GM06990 (cell line): ENCODE results near the gene MANBA.
"Not testable (repeated sequence)": the region's sequence is repeated elsewhere in the genome, so short reads cannot be mapped to it uniquely, and the experiment has no call there.

ENCODE experiments used
- DNase-seq: peaks from one replicate; pipeline ENCODE4 v3.0.0-alpha.2; 2011; ENCODE audit not compliant: insufficient read length; ENCODE audit errors: extremely low read depth
- H3K27me3 ChIP-seq: replicated peaks from 2 replicates; pipeline ENCODE4 v1.6.0; 2011; ENCODE audit warnings: low read length; ENCODE audit not compliant: control insufficient read depth, insufficient read depth
- H3K36me3 ChIP-seq: 2 replicates; pipeline ENCODE4 v1.5.1; 2011; ENCODE audit warnings: low read length; ENCODE audit not compliant: control insufficient read depth, insufficient read depth
- H3K4me3 ChIP-seq: replicated peaks from 2 replicates; pipeline ENCODE4 v1.5.1; 2011; ENCODE audit warnings: low read depth, mild to moderate bottlenecking, control low read depth, low read length
- CTCF ChIP-seq: IDR thresholded peaks from 2 replicates; pipeline ENCODE4 v1.5.1; 2011; ENCODE audit warnings: low read length, control low read depth, mild to moderate bottlenecking, inconsistent platforms; ENCODE audit not compliant: insufficient read depth, poor library complexity, severe bottlenecking

Gene MANBA

GRCh38 chr4:102734591-102735385, 26.0 kb downstream of the MANBA start:
- DNase-seq: peak; percentile 32
- Histone ChIP-seq H3K36me3 (no peaks in the 10 kb centered on the region), H3K4me3 (no peak overlapping the region), H3K27me3 (no peaks in the 10 kb centered on the region)
- no peak for TF ChIP-seq CTCF

- no peaks in the 10 kb centered on the region for H3K36me3 ChIP-seq
- TF ChIP-seq CTCF: no peak
Measured at GRCh38 chr4:102734116-102734515, 26.7 kb downstream of the MANBA start.

GRCh38 chr4:102733084-102733483, 27.7 kb downstream of the MANBA start:
- Histone ChIP-seq H3K36me3 (no peaks in the 10 kb centered on the region), H3K27me3 (no peaks in the 10 kb centered on the region), H3K4me3 (no peak overlapping the region)
- no peak for DNase-seq
- TF ChIP-seq CTCF: no peak

More at GRCh38 chr4:102734116-102734515, 26.7 kb downstream of the MANBA start:
- no peak overlapping the region for H3K4me3 ChIP-seq
- DNase-seq: no peak
- no peaks in the 10 kb centered on the region for H3K27me3 ChIP-seq

- DNase-seq: no peak
- Histone ChIP-seq H3K4me3 (no peak overlapping the region), H3K27me3 (no peaks in the 10 kb centered on the region), H3K36me3 (no peaks in the 10 kb centered on the region)
- TF ChIP-seq CTCF: no peak
Measured at GRCh38 chr4:102732678-102733077, 28.1 kb downstream of the MANBA start.

GRCh38 chr4:102730968-102731533, 29.7 kb downstream of the MANBA start:
- H3K27me3 ChIP-seq: no peaks in the 10 kb centered on the region
- no peaks in the 10 kb centered on the region for H3K36me3 ChIP-seq
- no peak for TF ChIP-seq CTCF
- no peak for DNase-seq
- no peak overlapping the region for H3K4me3 ChIP-seq

- H3K4me3 ChIP-seq, H3K36me3 ChIP-seq, H3K27me3 ChIP-seq, DNase-seq: not testable (repeated sequence)
Measured at GRCh38 chr4:102729486-102729885, 31.3 kb downstream of the MANBA start.

GRCh38 chr4:102726919-102727318, 33.8 kb downstream of the MANBA start:
- not testable (repeated sequence) for H3K36me3 ChIP-seq, DNase-seq, H3K4me3 ChIP-seq, H3K27me3 ChIP-seq
